Thyroid gland (tissue), 4 donors: ENCODE data around the gene DNAJC1.

ENCODE experiments used
- CTCF ChIP-seq, 6 experiments: fragments of 200-600 bp in 3 of 6; fragments of 450-650 bp in 3 of 6; sonication (generic) in 3 of 6; IDR thresholded peaks; one replicate each; pipeline ENCODE4 v1.5.1; 2016 to 2019; ENCODE audit warnings: antibody characterized with exemption in 6 of 6, mild to moderate bottlenecking in 2 of 6, inconsistent platforms in 1 of 6, moderate library complexity in 1 of 6
- POLR2A ChIP-seq, 2 donors: fragments of 450-650 bp; IDR thresholded peaks; one replicate each; pipeline ENCODE4 v1.6.1; 2017; ENCODE audit warnings: antibody characterized with exemption in 2 of 2, mild to moderate bottlenecking in 2 of 2, moderate library complexity in 1 of 2

GRCh38 chr10:21899736-21900135 is 103.8 kb downstream of the DNAJC1 start:
- TF ChIP-seq CTCF (IDR thresholded peaks at IDR 0.05): no peak
- TF ChIP-seq POLR2A (IDR thresholded peaks at IDR 0.05): no peak
